ENCODE measurements around the gene ABCA4. TPM values are rescaled to one million over a fixed set of nuclear protein-coding genes. Genes with fewer than 3 reads are reported as not detected.

ABCA4 gene
- total and polyA plus RNA-seq, 7 experiments from 2014 or later, result not detected

DNA sequence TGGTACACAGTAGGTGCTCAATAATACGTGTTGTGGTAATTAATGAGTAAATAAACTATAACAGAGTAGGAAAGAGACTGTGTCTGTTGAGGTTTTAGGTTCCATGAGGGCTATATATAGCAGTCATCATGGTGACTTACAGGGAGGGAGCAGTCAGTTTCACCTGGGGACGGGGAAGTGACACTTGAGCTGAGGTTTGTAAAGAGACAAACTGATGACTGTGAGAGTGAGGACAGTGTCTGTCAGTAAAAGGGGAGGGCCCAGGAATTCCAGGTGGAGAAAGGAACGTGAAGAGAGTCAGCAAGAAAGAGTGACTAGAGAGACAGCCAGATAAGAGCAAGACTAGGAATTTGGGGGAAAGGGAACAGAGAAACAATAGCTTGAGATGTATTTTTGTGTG, 30.2 kb downstream of the ABCA4 start:
- intact Hi-C loops (cut with micrococcal nuclease), result no loop called here
- CTCF ChIA-PET, result no interaction called here
- no peak overlapping the region for H3K27ac Mint-ChIP-seq

DNA sequence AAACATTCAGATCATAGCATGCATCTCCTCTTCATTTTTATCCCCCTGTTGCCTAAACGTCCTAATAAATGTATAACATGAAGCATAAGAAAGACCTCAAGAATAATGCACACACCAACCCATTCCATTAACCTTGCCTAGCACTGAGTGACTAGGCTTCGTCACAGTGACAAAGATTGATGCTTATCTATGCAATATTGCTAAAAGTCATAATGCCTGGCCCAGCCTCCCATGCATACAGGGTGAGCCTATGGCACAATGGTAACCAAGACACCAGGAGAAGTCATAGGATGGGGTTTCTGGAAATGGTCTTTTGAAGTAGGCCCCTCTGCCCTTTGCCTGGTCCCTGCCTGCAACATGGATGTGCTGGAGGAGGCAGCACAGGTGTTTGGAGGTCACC, 33.8 kb downstream of the ABCA4 start:
- H3K4me1 Mint-ChIP-seq, result peaks cover 4 to 12% (median 7%) of the 10 kb centered on the region in 7 donors
- Histone ChIP-seq H3K4me1 (ENCODE audit: control insufficient read depth in 2 of 2, insufficient read depth in 2 of 2, low read length in 2 of 2) (no peaks in the 10 kb centered on the region), H3K4me3 (ENCODE audit: low read length) (no peak overlapping the region), H3K27ac (ENCODE audit: low read depth, low read length) (no peak overlapping the region), H3K9me3 (ENCODE audit: control insufficient read depth in 2 of 3, low read length in 3 of 3) (no peaks in the 10 kb centered on the region), H3K36me3 (ENCODE audit: control insufficient read depth in 2 of 3, insufficient read depth in 3 of 3, low read length in 3 of 3) (no peaks in the 10 kb centered on the region), H3K27me3 (ENCODE audit: control insufficient read depth in 2 of 2, insufficient read depth in 2 of 2, low read length in 2 of 2) (no peaks in the 10 kb centered on the region)
- H3K36me3 Mint-ChIP-seq, result no peaks in the 10 kb centered on the region
- intact Hi-C loops (cut with micrococcal nuclease), result no loop called here
- DNase-seq (no peak), ATAC-seq (no peak)
- no peak overlapping the region for H3K27ac Mint-ChIP-seq
- ChIA-PET POLR2A (no interaction called here), CTCF (no interaction called here)
- H3K9me3 Mint-ChIP-seq, result peaks cover 0 to 6% (median 0%) of the 10 kb centered on the region in 11 donors
- H3K4me3 Mint-ChIP-seq, result no peak overlapping the region
- H3K27me3 Mint-ChIP-seq, result peaks cover 18 to 42% (median 27%) of the 10 kb centered on the region in 5 donors

More for the DNA sequence above, 30.2 kb downstream of the ABCA4 start:
- Mint-ChIP-seq H3K36me3 (no peaks in the 10 kb centered on the region), H3K9me3 (peaks cover 0 to 6% (median 0%) of the 10 kb centered on the region in 11 donors), H3K4me1 (peaks cover 10 to 26% (median 16%) of the 10 kb centered on the region in 7 donors), H3K27me3 (peaks cover 12 to 35% (median 22%) of the 10 kb centered on the region in 5 donors), H3K4me3 (no peak overlapping the region)
- H3K4me1 ChIP-seq (ENCODE audit: control insufficient read depth in 2 of 2, insufficient read depth in 2 of 2, low read length in 2 of 2), result no peaks in the 10 kb centered on the region
- DNase-seq (no peak), ATAC-seq (no peak)
- H3K27ac ChIP-seq (ENCODE audit: low read depth, low read length), result no peak overlapping the region
- no peaks in the 10 kb centered on the region for H3K36me3 ChIP-seq (ENCODE audit: control insufficient read depth in 2 of 3, insufficient read depth in 3 of 3, low read length in 3 of 3)
- no peaks in the 10 kb centered on the region for H3K9me3 ChIP-seq (ENCODE audit: control insufficient read depth in 2 of 3, low read length in 3 of 3)
- H3K4me3 ChIP-seq (ENCODE audit: low read length), result no peak overlapping the region
- POLR2A ChIA-PET, result no interaction called here
- H3K27me3 ChIP-seq (ENCODE audit: control insufficient read depth in 2 of 2, insufficient read depth in 2 of 2, low read length in 2 of 2), result no peaks in the 10 kb centered on the region

DNA sequence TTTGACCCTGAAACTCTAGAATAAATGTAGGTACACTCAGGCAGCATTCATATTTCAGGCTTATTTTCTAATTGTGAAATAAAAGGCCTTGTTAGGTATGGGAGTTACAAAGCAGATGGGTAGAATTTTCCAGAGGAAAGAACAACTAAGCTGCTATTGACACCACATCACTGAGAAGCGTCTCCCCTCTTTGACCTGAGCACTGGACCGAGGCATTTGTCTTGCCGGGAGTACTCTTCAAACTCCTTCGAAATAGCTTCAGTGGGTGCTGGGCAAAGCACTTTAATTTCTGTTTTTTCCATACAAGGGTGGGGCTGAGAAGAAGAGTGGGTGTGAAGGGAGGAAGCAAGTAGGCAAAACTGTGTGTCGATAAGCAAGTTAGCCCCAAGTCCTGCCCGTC, 36.4 kb downstream of the ABCA4 start:
- CTCF ChIA-PET, result no interaction called here
- Histone ChIP-seq H3K4me3 (ENCODE audit: low read length) (no peak overlapping the region), H3K27ac (ENCODE audit: low read depth, low read length) (no peak overlapping the region), H3K4me1 (ENCODE audit: control insufficient read depth in 2 of 2, insufficient read depth in 2 of 2, low read length in 2 of 2) (no peaks in the 10 kb centered on the region), H3K27me3 (ENCODE audit: control insufficient read depth in 2 of 2, insufficient read depth in 2 of 2, low read length in 2 of 2) (no peaks in the 10 kb centered on the region), H3K36me3 (ENCODE audit: control insufficient read depth in 2 of 3, insufficient read depth in 3 of 3, low read length in 3 of 3) (no peaks in the 10 kb centered on the region), H3K9me3 (ENCODE audit: control insufficient read depth in 2 of 3, low read length in 3 of 3) (no peaks in the 10 kb centered on the region)
- DNase-seq, result no peak
- intact Hi-C loops (cut with micrococcal nuclease), result no loop called here
- peaks cover 11 to 42% (median 25%) of the 10 kb centered on the region in 5 donors for H3K27me3 Mint-ChIP-seq
- no peak overlapping the region for H3K4me3 Mint-ChIP-seq
- H3K27ac Mint-ChIP-seq, result no peak overlapping the region
- H3K36me3 Mint-ChIP-seq, result no peaks in the 10 kb centered on the region
- H3K4me1 Mint-ChIP-seq, result no peaks in the 10 kb centered on the region
- H3K9me3 Mint-ChIP-seq, result peaks cover 0 to 5% (median 0%) of the 10 kb centered on the region in 11 donors
- no peak for ATAC-seq
- POLR2A ChIA-PET, result no interaction called here

DNA sequence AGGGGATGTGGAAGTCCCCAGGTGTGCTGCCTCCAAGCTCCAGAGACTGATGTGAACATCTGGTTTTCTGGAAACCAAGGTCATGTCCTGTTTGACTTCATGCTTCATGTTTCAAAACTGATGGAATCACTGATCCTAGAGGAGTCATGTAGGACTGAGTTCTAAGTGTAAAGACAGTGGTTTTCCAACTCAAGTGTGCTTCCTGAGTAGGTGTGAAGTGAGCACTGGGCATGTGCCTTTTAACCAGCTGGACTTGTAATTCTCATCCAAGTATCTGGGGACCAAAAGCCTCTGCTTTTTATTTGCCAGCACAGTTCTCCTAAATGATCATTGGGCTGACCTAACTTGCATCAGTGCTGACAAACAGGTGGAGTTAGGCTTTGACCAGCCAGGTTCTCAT, 36.9 kb downstream of the ABCA4 start:
- CTCF ChIA-PET, result no interaction called here
- no peaks in the 10 kb centered on the region for H3K4me1 ChIP-seq (ENCODE audit: control insufficient read depth in 2 of 2, insufficient read depth in 2 of 2, low read length in 2 of 2)
- POLR2A ChIA-PET, result no interaction called here
- no peaks in the 10 kb centered on the region for H3K4me1 Mint-ChIP-seq
- H3K9me3 Mint-ChIP-seq, result peaks cover 0 to 5% (median 0%) of the 10 kb centered on the region in 11 donors
- no peaks in the 10 kb centered on the region for H3K36me3 Mint-ChIP-seq
- DNase-seq, result no peak
- no peaks in the 10 kb centered on the region for H3K27me3 ChIP-seq (ENCODE audit: control insufficient read depth in 2 of 2, insufficient read depth in 2 of 2, low read length in 2 of 2)
- no peaks in the 10 kb centered on the region for H3K9me3 ChIP-seq (ENCODE audit: control insufficient read depth in 2 of 3, low read length in 3 of 3)
- H3K4me3 ChIP-seq (ENCODE audit: low read length), result no peak overlapping the region
- no peaks in the 10 kb centered on the region for H3K36me3 ChIP-seq (ENCODE audit: control insufficient read depth in 2 of 3, insufficient read depth in 3 of 3, low read length in 3 of 3)
- no peak for ATAC-seq
- no peak overlapping the region for H3K27ac ChIP-seq (ENCODE audit: low read depth, low read length)
- no peak overlapping the region for H3K4me3 Mint-ChIP-seq
- intact Hi-C loops (cut with micrococcal nuclease), result no loop called here
- H3K27ac Mint-ChIP-seq, result no peak overlapping the region
- H3K27me3 Mint-ChIP-seq, result peaks cover 11 to 42% (median 25%) of the 10 kb centered on the region in 5 donors

DNA sequence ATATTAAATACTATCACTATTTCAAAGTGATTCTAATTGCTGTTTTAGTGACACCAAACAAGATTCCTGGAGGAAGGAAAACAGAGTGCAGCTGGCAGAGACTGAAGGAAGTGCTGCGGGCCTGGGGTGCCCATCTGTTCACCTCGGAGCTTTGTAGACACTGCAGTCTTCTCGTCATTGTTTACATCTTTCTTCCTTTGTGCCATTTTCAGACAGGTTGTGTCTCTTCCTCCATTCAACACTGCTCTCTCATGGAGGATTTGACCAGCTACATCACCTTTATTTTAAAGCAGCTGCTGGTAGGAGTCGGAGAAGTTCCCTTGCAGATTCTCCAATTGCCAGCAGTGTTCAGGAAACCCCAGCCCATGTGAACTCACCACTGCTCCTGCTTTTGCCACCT, 37.3 kb downstream of the ABCA4 start:
- H3K27me3 ChIP-seq (ENCODE audit: control insufficient read depth in 2 of 2, insufficient read depth in 2 of 2, low read length in 2 of 2), result no peaks in the 10 kb centered on the region
- H3K27ac ChIP-seq (ENCODE audit: low read depth, low read length), result no peak overlapping the region
- no peaks in the 10 kb centered on the region for H3K36me3 Mint-ChIP-seq
- H3K36me3 ChIP-seq (ENCODE audit: control insufficient read depth in 2 of 3, insufficient read depth in 3 of 3, low read length in 3 of 3), result no peaks in the 10 kb centered on the region
- DNase-seq (no peak), ATAC-seq (no peak)
- ChIA-PET POLR2A (no interaction called here), CTCF (no interaction called here)
- H3K4me3 ChIP-seq (ENCODE audit: low read length), result no peak overlapping the region
- intact Hi-C loops (cut with micrococcal nuclease), result no loop called here
- no peaks in the 10 kb centered on the region for H3K9me3 ChIP-seq (ENCODE audit: control insufficient read depth in 2 of 3, low read length in 3 of 3)
- H3K4me1 Mint-ChIP-seq, result no peaks in the 10 kb centered on the region
- H3K9me3 Mint-ChIP-seq, result peaks cover 0 to 4% (median 0%) of the 10 kb centered on the region in 11 donors
- no peak overlapping the region for H3K4me3 Mint-ChIP-seq
- no peak overlapping the region for H3K27ac Mint-ChIP-seq
- H3K4me1 ChIP-seq (ENCODE audit: control insufficient read depth in 2 of 2, insufficient read depth in 2 of 2, low read length in 2 of 2), result no peaks in the 10 kb centered on the region
- peaks cover 11 to 42% (median 22%) of the 10 kb centered on the region in 5 donors for H3K27me3 Mint-ChIP-seq

DNA sequence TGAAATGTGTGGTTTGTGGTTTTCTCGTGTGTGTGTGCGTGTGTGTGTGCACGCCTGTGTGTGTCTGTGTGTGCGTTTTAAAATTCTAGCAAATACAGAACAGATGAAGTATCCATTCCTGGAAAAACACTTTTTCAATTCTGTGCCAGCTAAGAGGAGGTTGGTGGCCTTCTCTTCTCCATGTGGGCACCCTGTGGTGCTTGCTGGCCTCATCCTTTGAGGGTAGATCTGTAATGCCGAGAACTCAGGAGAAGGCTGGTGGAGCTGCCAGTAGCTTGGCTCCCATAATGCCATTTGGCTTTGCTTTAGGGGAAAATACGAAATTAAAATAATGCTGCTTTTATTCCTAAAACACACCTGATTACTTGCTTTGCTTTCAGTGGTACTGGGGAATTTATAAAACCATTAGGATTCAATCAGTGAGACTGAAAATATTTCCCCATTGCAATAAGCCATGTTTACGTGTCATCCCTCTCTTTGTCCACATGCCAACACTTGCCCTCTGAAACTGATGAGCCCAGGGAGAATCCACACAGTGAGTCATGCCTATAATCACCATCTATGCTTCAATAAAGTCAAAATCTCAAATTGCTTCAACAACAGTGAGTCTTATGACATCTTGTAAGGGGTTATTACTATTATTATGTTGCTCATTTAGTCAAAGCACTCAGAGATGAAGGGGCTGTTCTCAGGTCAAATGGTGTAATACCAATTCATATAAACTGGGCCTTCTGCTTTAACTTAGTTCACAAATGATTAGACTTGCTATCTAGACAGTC, 39.2 kb downstream of the ABCA4 start:
- Histone ChIP-seq H3K27ac (ENCODE audit: low read depth, low read length) (no peak overlapping the region), H3K4me1 (ENCODE audit: control insufficient read depth in 2 of 2, insufficient read depth in 2 of 2, low read length in 2 of 2) (no peaks in the 10 kb centered on the region), H3K4me3 (ENCODE audit: low read length) (no peak overlapping the region), H3K27me3 (ENCODE audit: control insufficient read depth in 2 of 2, insufficient read depth in 2 of 2, low read length in 2 of 2) (peaks cover 0 to 3% of the 10 kb centered on the region in 2 donors), H3K36me3 (ENCODE audit: control insufficient read depth in 2 of 3, insufficient read depth in 3 of 3, low read length in 3 of 3) (no peaks in the 10 kb centered on the region), H3K9me3 (ENCODE audit: control insufficient read depth in 2 of 3, low read length in 3 of 3) (no peaks in the 10 kb centered on the region)
- DNase-seq (no peak), ATAC-seq (no peak)
- Mint-ChIP-seq H3K27ac (no peak overlapping the region), H3K4me3 (no peak overlapping the region), H3K4me1 (no peaks in the 10 kb centered on the region), H3K9me3 (no peaks in the 10 kb centered on the region), H3K36me3 (no peaks in the 10 kb centered on the region), H3K27me3 (peaks cover 12 to 36% (median 18%) of the 10 kb centered on the region in 5 donors)
- ChIA-PET POLR2A (no interaction called here), CTCF (no interaction called here)
- intact Hi-C loops (cut with micrococcal nuclease), result no loop called here

DNA sequence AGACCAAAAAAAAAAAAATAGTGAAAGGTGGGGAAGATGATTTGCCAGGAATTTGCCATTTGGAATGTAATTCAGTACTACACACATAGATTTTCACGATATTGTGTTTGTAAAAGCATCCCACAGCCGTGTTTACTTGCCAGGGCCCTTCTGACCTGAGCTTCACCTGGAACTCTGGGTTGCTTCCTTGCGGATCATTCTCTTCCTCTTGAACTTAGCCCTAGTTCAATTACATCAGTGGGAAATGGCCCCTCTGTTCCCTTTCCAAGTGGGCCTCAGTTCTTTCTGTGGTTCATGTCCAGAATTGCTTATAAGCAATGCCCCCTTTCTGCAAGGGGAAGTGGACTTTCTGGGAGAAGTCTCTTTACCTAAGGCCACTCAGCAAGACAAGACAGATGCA, 41.0 kb downstream of the ABCA4 start:
- no peak for DNase-seq
- intact Hi-C loops (cut with micrococcal nuclease), result no loop called here
- Histone ChIP-seq H3K27ac (ENCODE audit: low read depth, low read length) (no peak overlapping the region), H3K4me1 (ENCODE audit: control insufficient read depth in 2 of 2, insufficient read depth in 2 of 2, low read length in 2 of 2) (no peaks in the 10 kb centered on the region), H3K36me3 (ENCODE audit: control insufficient read depth in 2 of 3, insufficient read depth in 3 of 3, low read length in 3 of 3) (no peaks in the 10 kb centered on the region), H3K27me3 (ENCODE audit: control insufficient read depth in 2 of 2, insufficient read depth in 2 of 2, low read length in 2 of 2) (peaks cover 0 to 3% of the 10 kb centered on the region in 2 donors), H3K4me3 (ENCODE audit: low read length) (no peak overlapping the region), H3K9me3 (ENCODE audit: control insufficient read depth in 2 of 3, low read length in 3 of 3) (no peaks in the 10 kb centered on the region)
- ChIA-PET CTCF (no interaction called here), POLR2A (no interaction called here)
- peaks cover 13 to 32% (median 15%) of the 10 kb centered on the region in 5 donors for H3K27me3 Mint-ChIP-seq
- no peak for ATAC-seq
- no peak overlapping the region for H3K27ac Mint-ChIP-seq
- no peaks in the 10 kb centered on the region for H3K4me1 Mint-ChIP-seq
- no peak overlapping the region for H3K4me3 Mint-ChIP-seq
- H3K9me3 Mint-ChIP-seq, result no peaks in the 10 kb centered on the region
- no peaks in the 10 kb centered on the region for H3K36me3 Mint-ChIP-seq

Measured in naive thymus-derived CD4-positive, alpha-beta T cell (primary cell).